HepG2 (cell line): ENCODE results near the gene HNRNPR. TPM values are rescaled to one million over a fixed set of nuclear protein-coding genes. Genes with fewer than 3 reads are reported as not detected.

Source experiments
- AHR ChIP-seq: IDR thresholded peaks from 2 replicates; pipeline ENCODE4 v1.6.1; 2018; ENCODE audit warnings: missing genetic modification reagents, missing compliant biosample characterization
- ASH2L ChIP-seq: fragments of 300-600, 200-600 bp; sonication (generic); IDR thresholded peaks from 2 replicates; pipeline ENCODE4 v1.7.0; 2017; ENCODE audit warnings: low read depth, mild to moderate bottlenecking, moderate library complexity, mixed read lengths, low read length; ENCODE audit not compliant: insufficient read length
- BHLHE40 ChIP-seq: IDR thresholded peaks from 2 replicates; pipeline ENCODE4 v1.6.1; 2011; ENCODE audit warnings: low read length, improper control_type of control experiment
- CBX2 ChIP-seq, 2 experiments: fragments of 200-600 bp in 1 of 2; sonication (generic); formaldehyde crosslinking in 1 of 2; IDR thresholded peaks; 2 replicates each; pipeline versions ENCODE4 v1.7.0 to v1.8.1; 2018 to 2022; ENCODE audit warnings: low read depth in 2 of 2, low read length in 1 of 2, mild to moderate bottlenecking in 1 of 2, missing genetic modification reagents in 1 of 2
- ETV5 ChIP-seq: IDR thresholded peaks from 2 replicates; pipeline ENCODE4 v1.6.1; 2018; ENCODE audit warnings: missing biosample characterization, missing genetic modification reagents, inconsistent platforms, borderline replicate concordance
- GABPB1 ChIP-seq: IDR thresholded peaks from 2 replicates; pipeline ENCODE4 v1.6.1; 2016; ENCODE audit warnings: mild to moderate bottlenecking, missing genetic modification reagents, moderate library complexity, missing compliant biosample characterization
- HDAC6 ChIP-seq: fragments of 200-600 bp; sonication (generic); IDR thresholded peaks from 2 replicates; pipeline ENCODE4 v1.7.0; 2017; ENCODE audit warnings: mild to moderate bottlenecking, antibody characterized with exemption, low read length, low read depth
- HNRNPL ChIP-seq: fragments of 200-400 bp; formaldehyde crosslinking; IDR thresholded peaks from 2 replicates; pipeline ENCODE4 v1.6.1; 2017; ENCODE audit warnings: mild to moderate bottlenecking, low read depth, low read length
- JUND ChIP-seq: sonication (generic); formaldehyde crosslinking; IDR thresholded peaks from 2 replicates; pipeline ENCODE4 v1.8.0; 2022; ENCODE audit warnings: mild to moderate bottlenecking, missing genetic modification reagents
- KDM5A ChIP-seq: fragments of 200-600 bp; sonication (generic); IDR thresholded peaks from 2 replicates; pipeline ENCODE4 v1.7.0; 2018; ENCODE audit warnings: antibody characterized with exemption, mild to moderate bottlenecking, low read length, borderline replicate concordance
- NFKBIZ ChIP-seq: IDR thresholded peaks from 2 replicates; pipeline ENCODE4 v1.6.1; 2018; ENCODE audit warnings: missing genetic modification reagents, missing compliant biosample characterization
- POGZ ChIP-seq: sonication (generic); formaldehyde crosslinking; IDR thresholded peaks from 2 replicates; pipeline ENCODE4 v1.4.0; 2020; ENCODE audit warnings: mild to moderate bottlenecking, missing genetic modification reagents
- SIN3A ChIP-seq: IDR thresholded peaks from 2 replicates; pipeline ENCODE4 v1.6.1; 2011; ENCODE audit warnings: low read depth, mild to moderate bottlenecking, control low read depth, low read length, borderline replicate concordance
- SP1 ChIP-seq, 2 experiments: fragments of 450-650 bp in 1 of 2; sonication (generic) in 1 of 2; formaldehyde crosslinking in 1 of 2; IDR thresholded peaks; 2 replicates each; pipeline versions ENCODE4 v1.4.0 to v1.6.1; 2016 to 2020; ENCODE audit warnings: missing genetic modification reagents in 1 of 2
- SRSF4 ChIP-seq: fragments of 200-400 bp; formaldehyde crosslinking; IDR thresholded peaks from one replicate; pipeline ENCODE4 v1.6.1; 2018; ENCODE audit warnings: mild to moderate bottlenecking, low read depth, low read length, moderate library complexity; ENCODE audit not compliant: poor library complexity, severe bottlenecking
- TCF7L2 ChIP-seq: IDR thresholded peaks from 2 replicates; pipeline ENCODE4 v1.6.1; 2011; ENCODE audit warnings: mild to moderate bottlenecking, low read depth, low read length, moderate library complexity
- ZC3H4 ChIP-seq: sonication (generic); formaldehyde crosslinking; IDR thresholded peaks from 2 replicates; pipeline ENCODE4 v1.4.0; 2020; ENCODE audit warnings: missing genetic modification reagents, borderline replicate concordance
- ZHX2 ChIP-seq, 2 experiments: sonication (generic) in 1 of 2; formaldehyde crosslinking in 1 of 2; IDR thresholded peaks; 2 replicates each; pipeline versions ENCODE4 v1.6.1 to v1.9.0; 2014 to 2022; ENCODE audit warnings: antibody characterized with exemption in 1 of 2, borderline replicate concordance in 1 of 2, inconsistent platforms in 1 of 2, low read depth in 1 of 2, missing genetic modification reagents in 1 of 2
- ZNF33A ChIP-seq: sonication (generic); formaldehyde crosslinking; IDR thresholded peaks from 2 replicates; pipeline ENCODE4 v1.5.1; 2020; ENCODE audit warnings: missing genetic modification reagents, mild to moderate bottlenecking, moderate library complexity, borderline replicate concordance
- ZNF354B ChIP-seq: sonication (generic); formaldehyde crosslinking; IDR thresholded peaks from 2 replicates; pipeline ENCODE4 v1.8.0; 2022; ENCODE audit warnings: mild to moderate bottlenecking, missing genetic modification reagents
- ZNF430 ChIP-seq: sonication (generic); formaldehyde crosslinking; IDR thresholded peaks from 2 replicates; pipeline ENCODE4 v1.9.0; 2021; ENCODE audit warnings: mild to moderate bottlenecking, missing genetic modification reagents
- ZNF460 ChIP-seq: sonication (generic); formaldehyde crosslinking; IDR thresholded peaks from 2 replicates; pipeline ENCODE4 v1.5.1; 2020; ENCODE audit warnings: missing genetic modification reagents, mild to moderate bottlenecking, borderline replicate concordance
- ZNF773 ChIP-seq: sonication (generic); formaldehyde crosslinking; IDR thresholded peaks from 2 replicates; pipeline ENCODE4 v1.4.0; 2020; ENCODE audit warnings: missing genetic modification reagents, borderline replicate concordance
- polyA plus RNA-seq, 8 experiments: library from polyadenylated mRNA; depleted of rRNA in 3 of 8; stranded (reverse) in 7 of 8; unstranded in 1 of 8; fragments of >200 nt; fragmentation: Illumina TruSeq in 4 of 8; extraction: Trizol in 4 of 8; gene quantifications; 2 replicates each; pipeline versions ENCODE4 v1.2.1 to v1.2.3, GENCODE V29; 2011 to 2016; ENCODE audit warnings: low read depth in 4 of 8, missing spikeins in 1 of 8, mixed read lengths in 1 of 8; ENCODE audit not compliant: insufficient read depth in 1 of 8
- total RNA-seq, 5 experiments: library from RNA; depleted of rRNA; stranded (reverse); fragments of >200 nt; fragmentation: Illumina TruSeq; extraction: Trizol; gene quantifications; 2 replicates each; pipeline ENCODE4 v1.2.3, GENCODE V29; 2016; ENCODE audit warnings: low read depth in 1 of 5

HNRNPR gene
- total and polyA plus RNA-seq, 2 of the 13 experiments (the other 11 are each of a cell fraction or from before 2014, with no cell fraction given), result 133 to 216 TPM

GRCh38 chr1:23376890-23377811 lies 33.1 kb upstream of the HNRNPR start (continued):
- TF ChIP-seq HNRNPL (no peak), ZNF460 (CRISPR knock-in tag) (peak; percentile 59), NFKBIZ (CRISPR knock-in tag) (no peak), SP1 (IDR thresholded peaks at IDR 0.05) (no peak), SP1 (CRISPR knock-in tag; IDR thresholded peaks at IDR 0.05) (no peak), HDAC6 (no peak), CBX2 (IDR thresholded peaks at IDR 0.05; ENCODE audit: low read depth, low read length) (no peak), CBX2 (CRISPR knock-in tag; IDR thresholded peaks at IDR 0.05; ENCODE audit: low read depth) (no peak), GABPB1 (CRISPR knock-in tag) (no peak), TCF7L2 (no peak), ZNF33A (no peak), ASH2L (no peak), AHR (CRISPR knock-in tag) (no peak), KDM5A (no peak), SRSF4 (no peak), BHLHE40 (no peak), ETV5 (CRISPR knock-in tag) (no peak), POGZ (CRISPR knock-in tag) (no peak), JUND (CRISPR knock-in tag) (no peak), ZNF430 (CRISPR knock-in tag) (no peak), SIN3A (no peak), ZC3H4 (CRISPR knock-in tag) (0 out of 2 replicates have a peak, but pooled peaks have one; percentile 47), ZNF773 (no peak), ZNF354B (no peak), ZHX2 (IDR thresholded peaks at IDR 0.05; ENCODE audit: low read depth) (no peak), ZHX2 (CRISPR knock-in tag; IDR thresholded peaks at IDR 0.05; ENCODE audit: borderline replicate concordance) (no peak)
